HCT116 (cell line): ENCODE data around the gene MRPS35. TPM values are rescaled to one million over a fixed set of nuclear protein-coding genes. Genes with fewer than 3 reads are reported as not detected.

ENCODE experiments used
- ATAC-seq: fragments of 200-7000 bp; cut with Tn5 transposase; 2 replicates; pipeline ENCODE4 v1.9.1; 2020; ENCODE audit warnings: mild to moderate bottlenecking, moderate library complexity
- BruUV-seq: library from RNA; stranded (reverse); fragments of 400-500 nt; replicated peaks from 2 replicates; lab custom pipeline; 2021; lab: Mats Ljungman, UMichigan
- CTCF ChIA-PET: fragments of 300-600 bp; sonication (Branson Sonifier 250); formaldehyde crosslinking; loops from one replicate; lab custom pipeline; 2021; ENCODE audit warnings: antibody characterized with exemption; lab: Charles Lee
- POLR2A ChIA-PET: fragments of 300-600, 350-600 bp; sonication (Branson Sonifier 250); formaldehyde crosslinking; loops from one replicate; lab custom pipeline; 2021; ENCODE audit warnings: antibody characterized with exemption; lab: Charles Lee
- RAD21 ChIA-PET, 2 experiments: fragments of 300-600 bp; sonication (Branson Sonifier 250); formaldehyde crosslinking; loops; one replicate each; lab custom pipeline; 2023; ENCODE audit warnings: low total read pairs in 2 of 2; ENCODE audit not compliant: uncharacterized antibody in 2 of 2, unreplicated experiment in 2 of 2, low non-redundant PET in 1 of 2; lab: Charles Lee
- DNase-seq: peaks from one replicate; pipeline ENCODE4 v3.0.0-alpha.2; 2010; ENCODE audit warnings: low read depth, low spot score
- H2AFZ ChIP-seq: fragments of 200-600 bp; shearing (Covaris generic), sonication (generic); 2 replicates; pipeline ENCODE4 v1.6.1; 2017; ENCODE audit warnings: low read depth, mixed run types, mixed read lengths, antibody characterized with exemption, low read length; ENCODE audit not compliant: poor library complexity, severe bottlenecking
- H3K27ac ChIP-seq: 2 replicates; pipeline ENCODE4 v1.5.1; 2012; ENCODE audit warnings: low read depth, low read length
- H3K27me3 ChIP-seq: fragments of 200-600 bp; sonication (generic); 2 replicates; pipeline ENCODE4 v1.6.1; 2016; ENCODE audit warnings: mixed run types, low read length, mixed read lengths; ENCODE audit not compliant: insufficient read depth
- H3K36me3 ChIP-seq, 2 experiments: fragments of 200-500 bp in 1 of 2; fragments of 200-600 bp in 1 of 2; sonication (Bioruptor generic) in 1 of 2; sonication (generic) in 1 of 2; 2 replicates each; pipeline versions ENCODE4 v1.5.1 to v1.6.1; 2014 to 2016; ENCODE audit warnings: low read length in 2 of 2, inconsistent platforms in 1 of 2, mixed read lengths in 1 of 2, mixed run types in 1 of 2; ENCODE audit not compliant: insufficient read depth in 2 of 2, control insufficient read depth in 1 of 2
- H3K4me1 ChIP-seq, 2 experiments: fragments of 200-600 bp in 1 of 2; sonication (generic) in 1 of 2; 2 replicates each; pipeline versions ENCODE4 v1.5.1 to v1.6.1; 2012 to 2017; ENCODE audit warnings: low read length in 2 of 2, inconsistent platforms in 1 of 2, mild to moderate bottlenecking in 1 of 2, mixed read lengths in 1 of 2, mixed run types in 1 of 2, moderate library complexity in 1 of 2; ENCODE audit not compliant: insufficient read depth in 2 of 2, control insufficient read depth in 1 of 2
- H3K4me2 ChIP-seq: fragments of 200-600 bp; sonication (generic); 2 replicates; pipeline ENCODE4 v1.6.1; 2017; ENCODE audit warnings: mixed run types, low read length, mixed read lengths
- H3K4me3 ChIP-seq, 2 experiments: fragments of 200-600 bp in 1 of 2; sonication (generic) in 1 of 2; replicated peaks in 1 of 2; 2 replicates each; pipeline ENCODE4 v1.5.1; 2011 to 2016; ENCODE audit warnings: low read length in 2 of 2, control low read depth in 1 of 2, low read depth in 1 of 2, mild to moderate bottlenecking in 1 of 2, mixed read lengths in 1 of 2, mixed run types in 1 of 2
- H3K79me2 ChIP-seq: fragments of 200-600 bp; sonication (generic); 2 replicates; pipeline ENCODE4 v1.6.1; 2017; ENCODE audit warnings: mild to moderate bottlenecking, mixed run types, low read length, moderate library complexity, mixed read lengths; ENCODE audit not compliant: insufficient read depth
- H3K9ac ChIP-seq: fragments of 200-600 bp; sonication (generic); 2 replicates; pipeline ENCODE4 v1.6.1; 2016; ENCODE audit warnings: low read length, mixed read lengths
- H3K9me2 ChIP-seq: fragments of 200-600 bp; sonication (generic), shearing (Covaris generic); 2 replicates; pipeline ENCODE4 v1.6.1; 2017; ENCODE audit warnings: mixed run types, mild to moderate bottlenecking, moderate library complexity; ENCODE audit not compliant: insufficient read depth
- H3K9me3 ChIP-seq, 2 experiments: fragments of 200-500 bp in 1 of 2; fragments of 200-600 bp in 1 of 2; sonication (Bioruptor generic) in 1 of 2; sonication (generic) in 1 of 2; 2 replicates each; pipeline ENCODE4 v1.6.1; 2014 to 2017; ENCODE audit warnings: low read length in 2 of 2, mixed read lengths in 2 of 2, inconsistent platforms in 1 of 2, low read depth in 1 of 2, mild to moderate bottlenecking in 1 of 2, mixed run types in 1 of 2, moderate library complexity in 1 of 2; ENCODE audit not compliant: control insufficient read depth in 1 of 2, insufficient read depth in 1 of 2
- H4K20me1 ChIP-seq: fragments of 200-600 bp; sonication (generic), shearing (Covaris generic); 2 replicates; pipeline ENCODE4 v1.6.1; 2017; ENCODE audit warnings: mixed run types, mild to moderate bottlenecking, moderate library complexity; ENCODE audit not compliant: insufficient read depth
- ATF3 ChIP-seq: IDR thresholded peaks from 2 replicates; pipeline ENCODE4 v1.6.1; 2012
- CEBPB ChIP-seq: IDR thresholded peaks from 2 replicates; pipeline ENCODE4 v1.6.1; 2012; ENCODE audit warnings: low read depth
- EGR1 ChIP-seq: IDR thresholded peaks from 2 replicates; pipeline ENCODE4 v1.6.1; 2012; ENCODE audit warnings: low read depth
- ELF1 ChIP-seq: IDR thresholded peaks from 2 replicates; pipeline ENCODE4 v1.6.1; 2012; ENCODE audit warnings: low read depth, borderline replicate concordance
- EZH2 ChIP-seq: fragments of 200-600 bp; sonication (generic); IDR thresholded peaks from 2 replicates; pipeline ENCODE4 v1.6.1; 2017; ENCODE audit warnings: antibody characterized with exemption, mixed run types
- POLR2A ChIP-seq: IDR thresholded peaks from 2 replicates; pipeline ENCODE4 v1.7.0; 2011; ENCODE audit warnings: borderline replicate concordance; ENCODE audit not compliant: insufficient read depth, insufficient read length; ENCODE audit errors: extremely low read depth
- REST ChIP-seq: IDR thresholded peaks from 2 replicates; pipeline ENCODE4 v1.6.1; 2012; ENCODE audit warnings: low read depth
- SIN3A ChIP-seq: IDR thresholded peaks from 2 replicates; pipeline ENCODE4 v1.6.1; 2012; ENCODE audit warnings: low read depth
- SRF ChIP-seq: IDR thresholded peaks from 2 replicates; pipeline ENCODE4 v1.6.1; 2012; ENCODE audit warnings: low read depth
- YY1 ChIP-seq: IDR thresholded peaks from 2 replicates; pipeline ENCODE4 v1.6.1; 2011; ENCODE audit warnings: low read length, low read depth, moderate library complexity, mild to moderate bottlenecking; ENCODE audit not compliant: insufficient replicate concordance; ENCODE audit errors: extremely low read depth
- ZFX ChIP-seq: fragments of 450-650 bp; IDR thresholded peaks from 2 replicates; pipeline ENCODE4 v1.6.1; 2017
- intact Hi-C: fragments of 100-400 bp; cut with micrococcal nuclease; formaldehyde crosslinking; loops from 2 replicates; pipeline ENCODE4 v1.10.0; 2022
- total RNA-seq: library from RNA; stranded (reverse); gene quantifications from one replicate; pipeline ENCODE4 v1.2.1, GENCODE V29; 2021; ENCODE audit not compliant: unreplicated experiment

The MRPS35 gene
- total RNA-seq, 1 experiment from 2014 or later = 55.4 TPM

GRCh38 chr12:27777141-27777540, 66.5 kb downstream of the MRPS35 start:
- H3K9ac ChIP-seq = no peak overlapping the region
- H3K4me2 ChIP-seq = no peak overlapping the region
- H3K27ac ChIP-seq = no peak overlapping the region
- intact Hi-C loops = no loop called here
- no peak for ATAC-seq
- H3K9me3 ChIP-seq = no peaks in the 10 kb centered on the region
- peaks cover 19 to 41% of the 10 kb centered on the region in 2 experiments for H3K4me1 ChIP-seq
- no peak for TF ChIP-seq CEBPB
- TF ChIP-seq, all 23 proteins: peak for 0
- Histone ChIP-seq H4K20me1 (no peaks in the 10 kb centered on the region), H2AFZ (no peak overlapping the region), H3K27me3 (no peaks in the 10 kb centered on the region), H3K4me3 (no peak overlapping the region), H3K36me3 (no peaks in the 10 kb centered on the region), H3K79me2 (peaks cover 18% of the 10 kb centered on the region), H3K9me2 (no peaks in the 10 kb centered on the region)
- ChIA-PET CTCF (no interaction called here), POLR2A (no interaction called here), RAD21 (no interaction called here)
- no TSS peak for BruUV-seq
- no peak for DNase-seq

GRCh38 chr12:27778206-27778605, 67.6 kb downstream of the MRPS35 start:
- no peaks in the 10 kb centered on the region for H3K9me3 ChIP-seq
- H3K9ac ChIP-seq = no peak overlapping the region
- intact Hi-C loops = no loop called here
- H4K20me1 ChIP-seq = no peaks in the 10 kb centered on the region
- no peak for TF ChIP-seq EZH2
- TF ChIP-seq EGR1 = no peak
- no peak for TF ChIP-seq SRF
- TF ChIP-seq POLR2A = no peak
- TF ChIP-seq CEBPB = no peak
- no peak for TF ChIP-seq SIN3A
- TF ChIP-seq YY1 = no peak
- no peak for TF ChIP-seq ATF3
- no peak for TF ChIP-seq REST
- no peak for TF ChIP-seq ZFX
- no peak for TF ChIP-seq ELF1
- no peaks in the 10 kb centered on the region for H3K9me2 ChIP-seq
- BruUV-seq = no TSS peak
- ChIA-PET CTCF (no interaction called here), RAD21 (no interaction called here), POLR2A (no interaction called here)
- DNase-seq (no peak), ATAC-seq (no peak)
- H3K27me3 ChIP-seq = no peaks in the 10 kb centered on the region
- H3K79me2 ChIP-seq = peaks cover 28% of the 10 kb centered on the region
- no peak overlapping the region for H3K4me3 ChIP-seq
- H3K36me3 ChIP-seq = no peaks in the 10 kb centered on the region; a peak in 1 of 4 replicates
- peak overlapping the region; percentile 35 for H2AFZ ChIP-seq
- H3K4me1 ChIP-seq = peaks cover 10 to 30% of the 10 kb centered on the region in 2 experiments; a peak in 3 of 4 replicates
- H3K27ac ChIP-seq = no peak overlapping the region
- no peak overlapping the region for H3K4me2 ChIP-seq
